ENCODE results near the gene ERF. TPM values are rescaled to one million over a fixed set of nuclear protein-coding genes. Genes with fewer than 3 reads are reported as not detected.

Gene ERF
- total RNA-seq, 1 experiment from 2014 or later, result 79.1 TPM

DNA sequence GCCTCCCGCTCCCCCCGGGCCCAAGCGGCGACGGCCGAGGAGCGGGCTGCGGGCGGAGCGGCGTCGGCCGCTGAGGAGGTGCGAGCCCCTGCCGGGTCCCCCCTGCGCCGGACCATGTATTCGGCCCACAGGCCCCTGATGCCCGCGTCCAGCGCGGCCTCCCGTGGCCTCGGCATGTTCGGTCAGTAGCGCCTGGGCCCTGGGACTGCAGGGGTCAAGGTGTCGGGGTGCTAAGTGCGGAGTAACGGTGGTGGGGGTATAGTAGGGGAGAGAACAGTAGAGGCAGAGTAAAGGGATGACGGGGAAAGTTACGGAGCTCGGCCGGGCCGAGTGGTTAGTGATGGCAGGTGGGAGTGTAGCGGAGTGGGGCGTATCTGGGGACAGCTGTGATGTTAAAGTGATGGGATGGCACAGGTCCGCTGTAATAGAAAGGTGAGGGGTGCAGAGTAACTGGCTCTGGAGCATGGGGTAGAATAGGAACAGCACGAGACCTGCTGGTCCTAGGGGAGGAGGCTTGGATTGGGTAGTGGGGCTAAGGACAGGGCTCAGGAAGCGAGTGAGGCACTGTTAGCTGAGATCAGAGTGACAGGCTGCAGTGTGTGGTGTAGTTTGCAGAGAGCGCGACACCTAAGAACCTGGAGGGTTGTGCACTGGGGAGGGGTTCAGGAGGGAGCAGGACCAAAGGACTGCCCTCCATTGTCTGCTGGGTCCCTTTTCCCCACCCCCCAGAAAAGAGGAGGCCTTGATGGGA lies 29.8 kb upstream of the ERF start:
- Histone ChIP-seq H3F3A (ENCODE audit: insufficient read depth, low read depth) (peaks cover 23% of the 10 kb centered on the region; the same call in 1 of the 2 replicates), H4K20me1 (ENCODE audit: insufficient read depth) (peaks cover 15% of the 10 kb centered on the region; the same call in 1 of the 2 replicates), H3K9me2 (ENCODE audit: insufficient read depth) (no peaks in the 10 kb centered on the region), H3K4me1 (replicated peaks; ENCODE audit: insufficient read depth) (peaks cover 36% of the 10 kb centered on the region), H3K4me3 (peak overlapping the region; percentile 81), H2AFZ (no peak overlapping the region), H3K27me3 (ENCODE audit: insufficient read depth, low read depth) (no peaks in the 10 kb centered on the region), H3K27ac (no peak overlapping the region), H3K4me2 (peak overlapping the region; percentile 99), H3K9me3 (ENCODE audit: insufficient read depth, low read depth) (no peaks in the 10 kb centered on the region), H3K79me2 (ENCODE audit: low read depth) (peaks cover 14% of the 10 kb centered on the region; the same call in 1 of the 2 replicates), H3K36me3 (ENCODE audit: low read depth) (no peaks in the 10 kb centered on the region)
- ChIA-PET POLR2A (ENCODE audit: unreplicated experiment) (no interaction called here), CTCF (no interaction called here)
- DNase-seq, result no peak
- intact Hi-C loops (cut with micrococcal nuclease; ENCODE audit: unreplicated experiment), result loop anchor here (5.0 kb wide), 1 partner anchor 67 kb away; the partner anchor contains the start of gene DEDD2
- no TSS peak for BruUV-seq (replicated peaks)
- no peak for TF ChIP-seq EZH2 (IDR thresholded peaks at IDR 0.05; ENCODE audit: low read depth)
- TF ChIP-seq, protein P1, sequence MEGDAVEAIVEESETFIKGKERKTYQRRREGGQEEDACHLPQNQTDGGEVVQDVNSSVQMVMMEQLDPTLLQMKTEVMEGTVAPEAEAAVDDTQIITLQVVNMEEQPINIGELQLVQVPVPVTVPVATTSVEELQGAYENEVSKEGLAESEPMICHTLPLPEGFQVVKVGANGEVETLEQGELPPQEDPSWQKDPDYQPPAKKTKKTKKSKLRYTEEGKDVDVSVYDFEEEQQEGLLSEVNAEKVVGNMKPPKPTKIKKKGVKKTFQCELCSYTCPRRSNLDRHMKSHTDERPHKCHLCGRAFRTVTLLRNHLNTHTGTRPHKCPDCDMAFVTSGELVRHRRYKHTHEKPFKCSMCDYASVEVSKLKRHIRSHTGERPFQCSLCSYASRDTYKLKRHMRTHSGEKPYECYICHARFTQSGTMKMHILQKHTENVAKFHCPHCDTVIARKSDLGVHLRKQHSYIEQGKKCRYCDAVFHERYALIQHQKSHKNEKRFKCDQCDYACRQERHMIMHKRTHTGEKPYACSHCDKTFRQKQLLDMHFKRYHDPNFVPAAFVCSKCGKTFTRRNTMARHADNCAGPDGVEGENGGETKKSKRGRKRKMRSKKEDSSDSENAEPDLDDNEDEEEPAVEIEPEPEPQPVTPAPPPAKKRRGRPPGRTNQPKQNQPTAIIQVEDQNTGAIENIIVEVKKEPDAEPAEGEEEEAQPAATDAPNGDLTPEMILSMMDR (conservative IDR thresholded peaks at IDR 0.05), result no peak

GRCh38 chr19:42284066-42284501 lies 29.2 kb upstream of the ERF start:
- TF ChIP-seq EZH2 (IDR thresholded peaks at IDR 0.05; ENCODE audit: low read depth), result no peak
- TF ChIP-seq, protein P1 (conservative IDR thresholded peaks at IDR 0.05), result no peak

DNA sequence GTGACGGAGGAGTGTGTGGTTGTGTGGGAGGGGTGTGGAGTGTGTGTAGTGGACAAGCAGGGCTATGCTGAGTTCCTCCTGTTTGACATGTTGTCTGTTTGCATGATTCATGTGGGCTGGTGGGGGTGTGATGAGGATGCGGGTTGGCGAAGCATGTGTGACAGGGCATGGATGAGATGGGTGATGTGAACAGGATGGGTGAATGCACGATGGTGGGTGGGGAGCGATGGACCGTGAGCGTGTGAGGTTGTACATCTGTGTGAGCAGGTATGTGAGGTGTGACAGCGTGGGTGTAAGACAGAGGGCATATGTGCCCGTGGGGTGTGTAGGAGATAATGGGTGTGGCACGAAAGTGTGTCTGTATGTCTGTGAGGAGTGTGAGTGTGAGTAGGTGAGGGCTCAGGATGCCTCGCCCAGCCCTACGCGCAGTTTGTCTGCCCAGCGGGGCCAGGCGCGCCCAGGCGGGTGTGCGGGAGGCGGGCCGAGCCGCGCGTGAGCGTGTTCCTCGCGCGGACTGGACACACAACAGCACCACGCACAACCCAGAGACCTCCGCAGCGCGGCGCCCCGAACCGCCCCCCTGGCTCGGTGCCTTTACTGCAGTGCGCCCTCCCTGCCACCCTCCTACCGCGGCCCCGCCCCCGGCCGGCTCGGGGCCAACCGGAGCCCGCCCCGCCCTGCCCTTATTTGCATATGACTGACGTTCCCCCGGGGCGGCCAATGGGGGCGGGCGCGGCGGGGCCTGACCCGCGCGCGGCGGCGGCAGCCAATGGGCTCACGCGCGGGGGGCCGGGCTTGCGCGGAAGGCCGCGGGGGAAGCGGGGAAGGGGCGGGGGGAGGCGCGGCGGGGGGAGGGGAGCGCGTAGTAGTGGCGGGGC lies 28.5 kb upstream of the ERF start:
- Histone ChIP-seq H3K79me2 (ENCODE audit: low read depth) (peaks cover 14% of the 10 kb centered on the region; the same call in 1 of the 2 replicates), H3K4me1 (replicated peaks; ENCODE audit: insufficient read depth) (peaks cover 42% of the 10 kb centered on the region), H3K36me3 (ENCODE audit: low read depth) (no peaks in the 10 kb centered on the region), H3K27ac (no peak overlapping the region), H3K4me2 (peak overlapping the region; percentile 85), H3K9me3 (ENCODE audit: insufficient read depth, low read depth) (no peaks in the 10 kb centered on the region), H3F3A (ENCODE audit: insufficient read depth, low read depth) (peaks cover 35% of the 10 kb centered on the region; the same call in 1 of the 2 replicates), H2AFZ (peak overlapping the region; percentile 76; the same call in 1 of the 2 replicates), H3K9me2 (ENCODE audit: insufficient read depth) (no peaks in the 10 kb centered on the region), H3K4me3 (peak overlapping the region; percentile 66), H4K20me1 (ENCODE audit: insufficient read depth) (peaks cover 15% of the 10 kb centered on the region; the same call in 1 of the 2 replicates), H3K27me3 (ENCODE audit: insufficient read depth, low read depth) (no peaks in the 10 kb centered on the region)
- POLR2A ChIA-PET (ENCODE audit: unreplicated experiment), result no interaction called here
- CTCF ChIA-PET, result interaction anchor here (0.6 kb wide), 1 partner anchor 1375 kb away, joined by 3 read pairs; no protein-coding TSS in a partner anchor
- peak; percentile 71 to 94 for DNase-seq
- BruUV-seq (replicated peaks), result TSS peak; percentile 40
- intact Hi-C loops (cut with micrococcal nuclease; ENCODE audit: unreplicated experiment), result loop anchor here (1.0 to 5.0 kb wide), 3 partner anchors 40 to 66 kb away; partner anchors contain the start of genes DEDD2 and MEGF8
- no peak for TF ChIP-seq EZH2 (IDR thresholded peaks at IDR 0.05; ENCODE audit: low read depth)
- TF ChIP-seq, protein P1 (conservative IDR thresholded peaks at IDR 0.05), result no peak

More at GRCh38 chr19:42284066-42284501, 29.2 kb upstream of the ERF start:
- intact Hi-C loops (cut with micrococcal nuclease; ENCODE audit: unreplicated experiment), result loop anchor here (5.0 kb wide), 1 partner anchor 67 kb away; the partner anchor contains the start of gene DEDD2
- Histone ChIP-seq H3K4me3 (peak overlapping the region; percentile 44; the same call in 1 of the 2 replicates), H4K20me1 (ENCODE audit: insufficient read depth) (peaks cover 15% of the 10 kb centered on the region; the same call in 1 of the 2 replicates), H3K4me1 (replicated peaks; ENCODE audit: insufficient read depth) (peaks cover 42% of the 10 kb centered on the region), H3K36me3 (ENCODE audit: low read depth) (no peaks in the 10 kb centered on the region), H3K27me3 (ENCODE audit: insufficient read depth, low read depth) (no peaks in the 10 kb centered on the region), H2AFZ (no peak overlapping the region), H3K9me2 (ENCODE audit: insufficient read depth) (no peaks in the 10 kb centered on the region), H3K79me2 (ENCODE audit: low read depth) (peaks cover 14% of the 10 kb centered on the region; the same call in 1 of the 2 replicates), H3K9me3 (ENCODE audit: insufficient read depth, low read depth) (no peaks in the 10 kb centered on the region), H3K27ac (no peak overlapping the region), H3K4me2 (no peak overlapping the region), H3F3A (ENCODE audit: insufficient read depth, low read depth) (peaks cover 28% of the 10 kb centered on the region; the same call in 1 of the 2 replicates)
- peak in 1 of 2 experiments; percentile 84 for DNase-seq
- CTCF ChIA-PET, result interaction anchor here (0.6 kb wide), 1 partner anchor 1375 kb away, joined by 3 read pairs; no protein-coding TSS in a partner anchor
- no TSS peak for BruUV-seq (replicated peaks)
- POLR2A ChIA-PET (ENCODE audit: unreplicated experiment), result no interaction called here

Measured in PC-9 (cell line).